T-helper 17 cell (primary cell): ENCODE measurements around the gene SYNE4. TPM values are rescaled to one million over a fixed set of nuclear protein-coding genes. Genes with fewer than 3 reads are reported as not detected.
"Not testable (repeated sequence)": the region's sequence is repeated elsewhere in the genome, so short reads cannot be mapped to it uniquely, and the experiment has no call there.

Source experiments
- ATAC-seq: fragments of 150-1000 bp; cut with Tn5 transposase; 2 replicates; pipeline ENCODE4 v1.10.0; 2021; ENCODE audit warnings: mild to moderate bottlenecking, moderate library complexity
- DNase-seq, 3 donors: peaks; one replicate each; pipeline versions ENCODE4 v3.0.0 to v3.0.0-alpha.2; 2020 to 2021
- H3K9me3 ChIP-seq: one replicate; pipeline ENCODE4 v1.7.0; 2013; ENCODE audit warnings: low read length, mild to moderate bottlenecking; ENCODE audit not compliant: control insufficient read depth, poor library complexity, severe bottlenecking
- H3K27ac Mint-ChIP-seq: one replicate; pipeline ENCODE4 v1.8.0; 2022; ENCODE audit warnings: mild to moderate bottlenecking, moderate library complexity, mixed read lengths
- H3K27me3 Mint-ChIP-seq: one replicate; pipeline ENCODE4 v1.8.0; 2022; ENCODE audit warnings: mixed read lengths
- H3K36me3 Mint-ChIP-seq: one replicate; pipeline ENCODE4 v1.8.0; 2022; ENCODE audit warnings: low read depth, mixed read lengths
- H3K4me1 Mint-ChIP-seq: one replicate; pipeline ENCODE4 v1.8.0; 2022; ENCODE audit warnings: mild to moderate bottlenecking, mixed read lengths
- H3K4me3 Mint-ChIP-seq: one replicate; pipeline ENCODE4 v1.8.0; 2022; ENCODE audit warnings: mild to moderate bottlenecking, moderate library complexity, mixed read lengths
- total RNA-seq, 4 donors: library from RNA in 2 of 4; stranded (reverse) in 2 of 4; gene quantifications; one replicate each; pipeline ENCODE4 v1.2.3 and lab custom pipeline; 2022 to 2026

Gene SYNE4
- total RNA-seq, 2 donors from 2014 or later: 1.8 to 2.0 TPM

GRCh38 chr19:35990771-35991730, 17.6 kb downstream of the SYNE4 start:
- no peaks in the 10 kb centered on the region for H3K36me3 Mint-ChIP-seq
- DNase-seq (no peak), ATAC-seq (no peak)
- H3K27ac Mint-ChIP-seq: no peak overlapping the region
- H3K9me3 ChIP-seq: no peaks in the 10 kb centered on the region
- H3K4me3 Mint-ChIP-seq: no peak overlapping the region
- peaks cover 9% of the 10 kb centered on the region for H3K27me3 Mint-ChIP-seq
- H3K4me1 Mint-ChIP-seq: peaks cover 9% of the 10 kb centered on the region

GRCh38 chr19:35990156-35990555, 18.5 kb downstream of the SYNE4 start:
- H3K9me3 ChIP-seq: no peaks in the 10 kb centered on the region
- DNase-seq (no peak), ATAC-seq (no peak)
- Mint-ChIP-seq H3K4me3 (no peak overlapping the region), H3K27ac (no peak overlapping the region), H3K4me1 (peaks cover 9% of the 10 kb centered on the region), H3K36me3 (peaks cover 3% of the 10 kb centered on the region), H3K27me3 (peaks cover 18% of the 10 kb centered on the region)

- H3K36me3 Mint-ChIP-seq: peaks cover 5% of the 10 kb centered on the region
- no peak overlapping the region for H3K4me3 Mint-ChIP-seq
- ATAC-seq: no peak
- no peak for DNase-seq
- peaks cover 6% of the 10 kb centered on the region for H3K4me1 Mint-ChIP-seq
- H3K27ac Mint-ChIP-seq: no peak overlapping the region
- H3K27me3 Mint-ChIP-seq: peaks cover 32% of the 10 kb centered on the region
- no peaks in the 10 kb centered on the region for H3K9me3 ChIP-seq
These were observed 19.8 kb downstream of the SYNE4 start for GRCh38 chr19:35988824-35989223.

- H3K36me3 Mint-ChIP-seq: peaks cover 5% of the 10 kb centered on the region
- ATAC-seq (no peak), DNase-seq (no peak)
- peaks cover 37% of the 10 kb centered on the region for H3K27me3 Mint-ChIP-seq
- H3K4me1 Mint-ChIP-seq: peaks cover 6% of the 10 kb centered on the region
- no peak overlapping the region for H3K27ac Mint-ChIP-seq
- no peaks in the 10 kb centered on the region for H3K9me3 ChIP-seq
- peak overlapping the region; percentile 86 for H3K4me3 Mint-ChIP-seq
These were observed 21.1 kb downstream of the SYNE4 start for GRCh38 chr19:35987571-35987896.

- peaks cover 38% of the 10 kb centered on the region for H3K27me3 Mint-ChIP-seq
- peaks cover 6% of the 10 kb centered on the region for H3K4me1 Mint-ChIP-seq
- H3K27ac Mint-ChIP-seq: no peak overlapping the region
- H3K36me3 Mint-ChIP-seq: peaks cover 5% of the 10 kb centered on the region
- peak; percentile 61 for ATAC-seq
- DNase-seq: no peak
- peak overlapping the region; percentile 86 for H3K4me3 Mint-ChIP-seq
- H3K9me3 ChIP-seq: no peaks in the 10 kb centered on the region
These were observed 21.7 kb downstream of the SYNE4 start for GRCh38 chr19:35986664-35987570.

DNA sequence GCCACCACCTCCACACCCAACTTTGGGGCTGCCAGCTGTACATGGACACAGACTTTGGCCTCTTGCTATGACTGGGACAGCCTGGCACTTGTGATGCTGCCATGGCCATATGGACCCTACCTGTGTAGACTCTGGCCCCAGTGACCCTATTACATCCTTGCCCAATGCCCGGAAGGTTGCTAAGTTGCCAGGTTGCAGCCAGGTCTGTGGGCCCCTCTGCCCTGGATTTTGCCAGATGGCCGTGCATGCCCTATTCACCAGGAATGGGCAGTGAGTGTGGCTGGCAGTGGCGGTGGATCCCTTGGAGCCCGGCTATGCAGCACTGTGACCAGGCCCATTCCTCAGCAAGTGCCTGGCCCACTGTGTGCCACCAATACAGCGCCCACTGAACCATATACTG, 22.5 kb downstream of the SYNE4 start:
- ATAC-seq (no peak), DNase-seq (no peak)
- H3K27me3 Mint-ChIP-seq: peaks cover 46% of the 10 kb centered on the region
- H3K27ac Mint-ChIP-seq: no peak overlapping the region
- H3K4me3 Mint-ChIP-seq: peak overlapping the region; percentile 67
- H3K9me3 ChIP-seq: no peaks in the 10 kb centered on the region
- H3K4me1 Mint-ChIP-seq: peaks cover 6% of the 10 kb centered on the region
- peaks cover 5% of the 10 kb centered on the region for H3K36me3 Mint-ChIP-seq

DNA sequence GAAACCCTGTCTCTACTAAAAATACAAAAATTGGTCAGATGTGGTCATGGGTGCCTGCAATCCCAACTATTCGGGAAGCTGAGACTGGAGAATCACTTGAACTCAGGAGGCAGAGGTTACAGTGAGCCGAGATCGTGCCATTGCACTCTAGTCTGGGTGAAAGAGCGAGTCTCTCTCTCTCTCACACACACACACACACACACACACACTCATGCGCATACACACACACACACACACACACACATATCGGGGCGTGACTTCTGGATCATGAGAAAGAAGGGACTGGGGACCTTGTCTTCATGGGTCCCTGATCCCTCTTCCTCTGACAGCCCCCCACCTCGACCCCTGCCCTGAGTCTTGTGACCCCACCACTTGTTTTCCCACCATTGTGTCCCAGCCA, 25.4 kb downstream of the SYNE4 start:
- peaks cover 5% of the 10 kb centered on the region for H3K36me3 Mint-ChIP-seq
- ATAC-seq (no peak), DNase-seq (no peak)
- no peak overlapping the region for H3K4me3 Mint-ChIP-seq
- no peaks in the 10 kb centered on the region for H3K9me3 ChIP-seq
- H3K4me1 Mint-ChIP-seq: peaks cover 6% of the 10 kb centered on the region
- H3K27me3 Mint-ChIP-seq: peaks cover 63% of the 10 kb centered on the region
- H3K27ac Mint-ChIP-seq: no peak overlapping the region

DNA sequence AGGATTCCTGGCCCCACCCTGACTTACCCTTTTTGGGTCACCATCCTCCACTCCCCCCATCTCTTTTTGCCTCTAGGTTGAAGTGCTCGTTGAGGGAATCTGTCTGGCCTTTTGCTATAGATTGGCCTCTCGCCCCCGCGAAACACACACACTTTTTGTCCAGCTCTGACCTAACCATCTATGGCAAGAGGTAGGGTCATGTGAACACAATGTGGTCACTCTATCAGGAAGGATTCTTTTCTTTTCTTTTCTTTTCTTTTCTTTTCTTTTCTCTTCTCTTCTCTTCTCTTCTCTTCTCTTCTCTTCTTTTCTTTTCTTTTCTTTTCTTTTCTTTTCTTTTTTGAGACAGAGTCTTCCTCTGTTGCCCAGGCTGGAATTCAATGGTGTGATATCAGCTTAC, 27.6 kb downstream of the SYNE4 start:
- H3K4me1 Mint-ChIP-seq, H3K36me3 Mint-ChIP-seq, ATAC-seq, H3K9me3 ChIP-seq, H3K27ac Mint-ChIP-seq, H3K4me3 Mint-ChIP-seq, DNase-seq: not testable (repeated sequence)
- H3K27me3 Mint-ChIP-seq: peaks cover 58% of the 10 kb centered on the region

DNA sequence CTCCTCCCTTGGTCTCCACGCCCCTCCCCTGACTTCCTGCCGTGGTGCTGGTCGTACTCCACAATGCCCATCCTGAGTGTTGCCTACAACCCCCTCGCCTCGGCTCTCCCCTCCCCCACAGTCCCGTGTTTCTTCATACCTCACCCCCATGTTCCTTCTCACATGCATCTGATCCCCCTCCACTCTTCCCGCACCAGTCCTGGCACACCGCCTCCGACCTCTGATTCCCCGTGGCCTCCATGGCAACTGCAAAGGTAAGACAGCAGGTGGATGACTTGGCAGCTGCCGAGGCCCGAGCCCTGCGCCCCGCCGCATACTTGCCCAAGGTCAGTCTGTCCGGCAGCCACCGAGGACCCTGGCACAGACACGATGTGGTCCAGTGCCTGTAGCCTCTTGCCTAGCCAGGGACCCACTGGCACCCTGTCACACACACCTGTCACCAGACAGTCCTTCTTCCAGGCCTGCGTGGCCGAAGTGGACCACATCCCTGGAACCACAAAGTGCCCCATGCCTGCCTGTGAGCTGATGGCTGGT, 29.7 kb downstream of the SYNE4 start:
- H3K36me3 Mint-ChIP-seq: peaks cover 2% of the 10 kb centered on the region
- ATAC-seq: no peak
- H3K4me3 Mint-ChIP-seq: peak overlapping the region; percentile 31
- H3K27me3 Mint-ChIP-seq: peaks cover 37% of the 10 kb centered on the region
- no peaks in the 10 kb centered on the region for H3K4me1 Mint-ChIP-seq
- no peak for DNase-seq
- no peaks in the 10 kb centered on the region for H3K9me3 ChIP-seq
- H3K27ac Mint-ChIP-seq: no peak overlapping the region

- peaks cover 31% of the 10 kb centered on the region for H3K27me3 Mint-ChIP-seq
- no peaks in the 10 kb centered on the region for H3K9me3 ChIP-seq
- peaks cover 2% of the 10 kb centered on the region for H3K36me3 Mint-ChIP-seq
- H3K4me1 Mint-ChIP-seq: no peaks in the 10 kb centered on the region
- ATAC-seq (no peak), DNase-seq (no peak)
- H3K4me3 Mint-ChIP-seq: no peak overlapping the region
- no peak overlapping the region for H3K27ac Mint-ChIP-seq
These were observed 30.3 kb downstream of the SYNE4 start for GRCh38 chr19:35978271-35978670.

- Mint-ChIP-seq H3K27ac (peak overlapping the region; percentile 35), H3K27me3 (peaks cover 31% of the 10 kb centered on the region), H3K36me3 (peaks cover 2% of the 10 kb centered on the region), H3K4me3 (no peak overlapping the region), H3K4me1 (no peaks in the 10 kb centered on the region)
- no peaks in the 10 kb centered on the region for H3K9me3 ChIP-seq
- ATAC-seq: peak; percentile 50
- no peak for DNase-seq
These were observed 31.0 kb downstream of the SYNE4 start for GRCh38 chr19:35977446-35978222.

- no peaks in the 10 kb centered on the region for H3K4me1 Mint-ChIP-seq
- peak; percentile 36 for ATAC-seq
- no peak overlapping the region for H3K27ac Mint-ChIP-seq
- H3K9me3 ChIP-seq: no peaks in the 10 kb centered on the region
- no peak overlapping the region for H3K4me3 Mint-ChIP-seq
- H3K27me3 Mint-ChIP-seq: peaks cover 18% of the 10 kb centered on the region
- H3K36me3 Mint-ChIP-seq: peaks cover 4% of the 10 kb centered on the region
- DNase-seq: no peak
These were observed 32.9 kb downstream of the SYNE4 start for GRCh38 chr19:35975608-35976214.
